GM19193 (cell line): ENCODE data around the gene PSENEN.

ENCODE experiments used
- POLR2A ChIP-seq: IDR thresholded peaks from 4 replicates; pipeline ENCODE4 v1.6.1; 2011; ENCODE audit not compliant: insufficient read depth, insufficient read length; ENCODE audit errors: extremely low read depth

Gene PSENEN

DNA sequence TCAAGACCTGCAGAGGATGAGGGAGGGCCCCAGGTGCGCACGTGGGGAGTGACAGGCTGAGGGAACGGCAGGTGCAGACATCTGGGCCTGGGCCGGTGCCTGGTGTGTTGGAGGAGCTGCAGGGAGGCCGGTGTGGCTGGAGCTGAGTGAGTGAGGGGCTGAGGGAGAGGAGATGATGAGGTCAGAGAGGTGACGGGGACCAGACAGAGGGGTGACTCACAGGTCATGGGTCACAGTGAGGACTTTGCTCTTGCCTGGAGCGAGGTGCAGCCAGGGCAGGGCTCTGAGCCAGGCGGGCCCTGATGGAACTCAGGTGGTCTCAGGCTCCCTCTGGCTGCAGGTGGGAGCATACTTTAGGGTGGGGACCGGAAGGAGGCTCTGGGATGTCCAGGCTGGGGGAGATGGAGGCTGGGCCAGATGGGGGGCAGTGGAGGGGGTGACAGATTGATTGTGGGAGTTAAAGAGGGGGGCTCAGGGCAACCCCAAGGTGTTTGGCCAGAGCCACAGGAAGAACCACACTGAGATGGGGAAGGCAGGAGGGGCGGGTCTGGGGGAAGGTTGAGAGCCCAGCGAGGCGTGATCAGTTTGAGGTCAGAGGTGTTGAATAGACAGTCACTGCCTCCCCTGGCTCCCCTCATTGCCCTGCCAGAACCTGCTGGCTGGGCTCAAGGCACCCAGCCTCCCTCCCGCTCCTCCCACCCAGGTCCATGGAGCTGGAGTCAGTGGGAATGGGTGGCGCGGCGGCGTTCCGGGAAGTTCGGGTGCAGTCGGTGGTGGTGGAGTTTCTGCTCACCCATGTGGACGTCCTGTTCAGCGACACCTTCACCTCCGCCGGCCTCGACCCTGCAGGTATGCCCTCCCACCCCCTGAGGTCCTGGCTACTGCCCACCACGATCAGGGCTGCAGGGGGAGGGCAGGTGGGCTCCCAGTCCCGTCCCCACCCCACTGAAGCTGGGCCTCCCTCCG, 38.3 kb downstream of the PSENEN start:
- TF ChIP-seq POLR2A = no peak

DNA sequence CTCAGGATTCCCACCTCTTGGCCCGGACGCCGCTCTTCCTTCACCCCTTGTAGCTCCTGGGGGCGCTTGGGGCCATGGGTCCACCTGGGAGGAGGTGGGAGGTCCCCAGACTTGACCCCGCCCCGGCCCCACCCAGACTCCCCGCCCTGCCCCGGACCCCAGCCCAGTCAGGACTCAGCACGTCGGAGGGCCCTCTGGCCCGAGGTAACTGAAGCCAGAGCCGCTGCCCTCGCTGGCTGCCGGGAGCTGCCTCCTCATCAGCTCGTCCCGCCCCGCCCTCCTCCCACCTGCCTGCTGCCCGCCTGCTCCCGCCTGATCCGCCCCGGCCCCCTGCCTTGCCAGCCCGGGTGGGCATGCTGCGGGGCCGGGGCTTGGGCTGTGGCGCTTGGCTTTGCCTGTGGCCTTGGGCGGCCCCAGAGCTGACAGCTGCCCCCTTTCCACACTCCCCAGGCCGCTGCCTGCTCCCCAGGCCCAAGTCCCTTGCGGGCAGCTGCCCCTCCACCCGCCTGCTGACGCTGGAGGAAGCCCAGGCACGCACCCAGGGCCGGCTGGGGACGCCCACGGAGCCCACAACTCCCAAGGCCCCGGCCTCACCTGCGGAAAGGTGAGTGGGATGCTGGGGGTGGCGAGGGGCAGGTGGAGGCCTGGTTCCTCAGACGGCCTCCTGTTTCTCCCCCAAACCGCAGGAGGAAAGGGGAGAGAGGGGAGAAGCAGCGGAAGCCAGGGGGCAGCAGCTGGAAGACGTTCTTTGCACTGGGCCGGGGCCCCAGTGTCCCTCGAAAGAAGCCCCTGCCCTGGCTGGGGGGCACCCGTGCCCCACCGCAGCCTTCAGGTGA, 39.3 kb downstream of the PSENEN start:
- no peak for TF ChIP-seq POLR2A

DNA sequence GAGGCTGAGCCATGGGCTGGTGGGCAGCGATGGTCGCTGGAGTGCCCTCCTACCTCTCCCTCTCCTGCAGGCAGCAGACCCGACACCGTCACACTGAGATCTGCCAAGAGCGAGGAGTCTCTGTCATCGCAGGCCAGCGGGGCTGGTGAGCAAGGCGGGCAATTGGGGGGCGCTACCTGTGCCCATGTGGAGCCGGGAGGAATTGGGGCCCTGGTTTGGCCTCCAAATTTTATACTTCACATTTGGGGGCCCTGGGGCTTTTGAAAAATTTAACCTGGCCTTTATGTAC, 39.8 kb downstream of the PSENEN start:
- no peak for TF ChIP-seq POLR2A

DNA sequence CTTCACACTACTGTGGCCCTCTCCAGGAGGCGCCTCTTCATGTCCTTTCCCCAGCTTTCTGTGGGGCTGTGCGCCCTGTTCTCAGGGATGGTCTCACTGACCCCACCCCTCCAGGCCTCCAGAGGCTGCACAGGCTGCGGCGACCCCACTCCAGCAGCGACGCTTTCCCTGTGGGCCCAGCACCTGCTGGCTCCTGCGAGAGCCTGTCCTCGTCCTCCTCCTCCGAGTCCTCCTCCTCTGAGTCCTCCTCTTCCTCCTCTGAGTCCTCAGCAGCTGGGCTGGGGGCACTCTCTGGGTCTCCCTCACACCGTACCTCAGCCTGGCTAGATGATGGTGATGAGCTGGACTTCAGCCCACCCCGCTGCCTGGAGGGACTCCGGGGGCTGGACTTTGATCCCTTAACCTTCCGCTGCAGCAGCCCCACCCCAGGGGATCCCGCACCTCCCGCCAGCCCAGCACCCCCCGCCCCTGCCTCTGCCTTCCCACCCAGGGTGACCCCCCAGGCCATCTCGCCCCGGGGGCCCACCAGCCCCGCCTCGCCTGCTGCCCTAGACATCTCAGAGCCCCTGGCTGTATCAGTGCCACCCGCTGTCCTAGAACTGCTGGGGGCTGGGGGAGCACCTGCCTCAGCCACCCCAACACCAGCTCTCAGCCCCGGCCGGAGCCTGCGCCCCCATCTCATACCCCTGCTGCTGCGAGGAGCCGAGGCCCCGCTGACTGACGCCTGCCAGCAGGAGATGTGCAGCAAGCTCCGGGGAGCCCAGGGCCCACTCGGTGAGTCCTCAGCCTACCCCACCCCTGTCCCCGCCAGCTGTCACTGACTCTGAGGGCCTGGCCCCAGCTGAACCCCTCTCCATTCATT, 41.1 kb downstream of the PSENEN start:
- TF ChIP-seq POLR2A = no peak

DNA sequence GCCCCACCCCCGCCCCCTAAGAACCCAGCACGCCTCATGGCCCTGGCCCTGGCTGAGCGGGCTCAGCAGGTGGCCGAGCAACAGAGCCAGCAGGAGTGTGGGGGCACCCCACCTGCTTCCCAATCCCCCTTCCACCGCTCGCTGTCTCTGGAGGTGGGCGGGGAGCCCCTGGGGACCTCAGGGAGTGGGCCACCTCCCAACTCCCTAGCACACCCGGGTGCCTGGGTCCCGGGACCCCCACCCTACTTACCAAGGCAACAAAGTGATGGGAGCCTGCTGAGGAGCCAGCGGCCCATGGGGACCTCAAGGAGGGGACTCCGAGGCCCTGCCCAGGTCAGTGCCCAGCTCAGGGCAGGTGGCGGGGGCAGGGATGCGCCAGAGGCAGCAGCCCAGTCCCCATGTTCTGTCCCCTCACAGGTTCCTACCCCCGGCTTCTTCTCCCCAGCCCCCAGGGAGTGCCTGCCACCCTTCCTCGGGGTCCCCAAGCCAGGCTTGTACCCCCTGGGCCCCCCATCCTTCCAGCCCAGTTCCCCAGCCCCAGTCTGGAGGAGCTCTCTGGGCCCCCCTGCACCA, 41.9 kb downstream of the PSENEN start:
- no peak for TF ChIP-seq POLR2A

DNA sequence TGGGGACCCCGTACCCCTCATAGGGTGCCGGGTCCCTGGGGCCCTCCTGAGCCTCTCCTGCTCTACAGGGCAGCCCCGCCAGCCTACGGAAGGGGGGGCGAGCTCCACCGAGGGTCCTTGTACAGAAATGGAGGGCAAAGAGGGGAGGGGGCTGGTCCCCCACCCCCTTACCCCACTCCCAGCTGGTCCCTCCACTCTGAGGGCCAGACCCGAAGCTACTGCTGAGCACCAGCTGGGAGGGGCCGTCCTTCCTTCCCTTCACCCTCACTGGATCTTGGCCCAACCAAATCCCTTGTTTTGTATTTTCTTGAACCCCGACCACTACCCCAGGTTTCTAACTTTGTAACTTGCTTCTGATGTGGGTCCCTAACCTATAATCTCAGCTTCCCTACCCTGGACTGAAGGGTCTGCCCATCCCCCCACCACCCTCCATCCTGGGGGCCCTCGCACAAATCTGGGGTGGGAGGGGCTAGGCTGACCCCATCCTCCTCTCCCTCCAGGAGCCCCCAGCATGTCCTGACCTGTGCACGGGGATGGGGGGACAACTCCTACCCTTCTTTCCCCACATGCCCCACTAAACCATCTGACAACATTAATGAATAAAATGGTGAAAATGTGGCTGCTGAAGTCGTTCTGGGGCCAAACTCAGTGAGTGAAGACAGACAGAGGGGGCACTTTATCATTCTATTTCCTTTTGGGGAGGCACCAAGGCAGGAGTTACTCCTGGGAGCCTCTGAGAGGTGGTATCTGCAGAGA, 42.9 kb downstream of the PSENEN start:
- no peak for TF ChIP-seq POLR2A

DNA sequence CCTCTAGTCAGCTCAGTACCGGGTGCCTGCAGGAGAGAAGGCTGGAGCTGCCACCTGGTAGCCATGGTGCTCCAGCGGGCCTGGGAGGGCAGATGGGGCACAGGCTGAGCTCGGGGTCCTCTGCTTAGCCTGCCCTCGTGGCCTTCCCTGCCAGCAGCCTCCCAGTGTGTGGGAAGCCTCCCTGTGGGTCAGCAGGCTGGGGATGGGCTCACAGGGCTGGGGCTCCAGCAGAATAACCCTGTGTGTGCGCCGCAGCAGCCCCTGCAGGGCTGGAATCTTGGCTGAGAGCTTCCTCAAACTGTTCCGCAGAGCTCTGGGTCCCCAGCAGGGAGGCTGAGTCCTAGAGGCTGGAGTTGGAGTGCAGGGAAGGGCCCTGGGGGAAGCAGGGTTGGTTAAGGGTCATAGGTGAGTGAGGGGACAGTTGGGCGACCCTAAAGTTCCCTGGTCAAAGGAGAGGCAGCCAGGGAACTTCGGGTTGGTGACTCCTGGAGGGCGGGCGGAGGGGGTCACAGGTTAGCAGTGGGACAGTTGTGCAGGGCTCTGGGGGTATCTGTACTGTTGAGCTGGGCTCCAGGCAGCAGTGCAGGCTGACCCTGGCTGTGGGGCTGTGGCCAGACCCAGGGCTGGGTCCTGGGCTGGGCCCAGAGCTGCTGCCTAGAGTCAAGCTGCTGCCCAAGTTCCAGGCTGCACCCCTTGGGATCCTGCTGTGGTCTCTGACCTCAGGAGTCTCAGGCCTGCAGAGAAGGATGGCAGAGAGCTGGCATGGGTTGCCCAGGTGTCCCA, 43.9 kb downstream of the PSENEN start:
- TF ChIP-seq POLR2A = no peak

DNA sequence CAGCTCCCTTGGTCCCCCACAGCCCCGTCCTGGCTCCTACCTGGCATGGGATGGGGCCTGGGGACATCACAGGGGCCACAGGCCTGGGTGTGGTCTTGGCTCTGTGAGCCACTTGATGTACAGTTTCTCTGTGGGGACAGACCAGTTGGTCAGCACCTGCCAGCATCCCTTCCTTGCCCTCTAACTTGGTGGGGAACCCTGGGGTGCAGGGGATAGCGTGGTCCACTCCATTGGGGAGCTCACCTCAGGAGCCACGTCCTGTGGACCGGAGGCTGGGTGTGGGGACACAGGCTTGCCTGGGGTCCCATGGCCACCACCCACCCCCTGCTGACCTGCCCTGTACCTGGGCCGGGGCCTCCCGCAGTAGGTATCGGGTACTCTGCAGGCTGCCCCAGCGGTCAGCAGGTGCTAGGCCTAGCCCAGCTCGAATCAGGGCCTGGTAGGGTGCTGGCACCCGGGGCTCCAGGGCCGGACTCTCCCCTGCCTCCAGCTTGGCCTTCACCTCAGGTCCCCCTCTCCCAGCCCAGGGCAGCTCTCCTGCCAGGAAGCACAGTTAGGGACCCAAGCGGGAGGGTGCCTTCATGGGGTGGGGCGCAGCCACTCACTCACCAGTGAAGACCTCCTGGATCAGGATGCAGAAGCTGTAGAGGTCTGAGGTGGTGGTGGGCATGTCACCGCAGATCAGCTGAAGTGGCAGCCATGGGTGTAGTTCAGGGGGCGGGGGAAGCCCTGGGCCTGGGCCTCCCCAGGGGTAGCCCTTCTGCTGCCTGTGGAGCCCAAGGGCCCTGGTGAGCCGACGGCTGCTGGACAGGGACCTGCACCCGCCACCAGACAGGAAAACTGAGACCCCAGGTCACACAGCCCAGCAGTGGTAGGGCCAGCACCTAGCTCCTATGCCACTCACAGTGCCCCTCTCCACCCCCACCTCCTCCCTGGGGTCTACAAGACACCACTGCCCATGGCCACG, 44.8 kb downstream of the PSENEN start:
- no peak for TF ChIP-seq POLR2A

DNA sequence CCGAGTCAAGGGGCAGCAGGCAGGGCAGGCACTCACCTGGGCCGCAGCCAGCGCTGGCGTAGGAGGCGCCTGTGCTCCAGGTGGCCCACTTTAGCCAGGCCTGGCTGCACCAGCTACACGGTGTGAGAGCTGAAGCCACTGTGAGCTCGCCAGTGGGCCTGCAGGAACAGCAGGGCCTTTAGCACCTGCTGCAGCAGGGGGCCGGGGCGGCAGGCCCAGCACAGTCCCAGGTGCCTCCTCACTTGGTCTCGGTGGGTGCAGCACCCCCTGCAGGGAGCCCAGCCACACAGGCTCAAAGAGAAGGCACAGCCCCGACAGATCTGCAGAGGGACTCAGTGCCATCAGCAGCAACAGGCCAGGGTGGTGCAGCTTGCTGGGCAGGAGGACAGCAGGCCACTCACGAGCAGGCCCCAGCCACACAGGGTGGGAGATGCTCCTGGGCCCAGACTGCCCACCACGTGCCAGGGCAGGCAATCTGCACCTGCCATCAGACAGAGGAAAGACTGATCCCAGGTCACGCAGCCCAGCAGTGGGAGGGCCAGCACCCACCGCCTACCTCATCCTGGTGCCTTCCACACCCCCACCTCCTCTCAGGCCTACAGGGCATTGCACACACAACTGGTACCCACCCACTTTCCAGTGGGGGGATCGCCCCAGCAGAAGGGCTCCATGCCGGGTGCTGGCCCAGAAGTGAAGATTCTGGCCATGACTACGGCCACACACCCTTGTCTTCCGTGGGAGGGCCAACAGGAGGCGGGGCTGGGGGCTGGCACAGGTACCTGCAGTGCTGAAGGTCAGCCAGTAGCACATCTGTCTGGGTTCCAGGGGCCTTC, 45.7 kb downstream of the PSENEN start:
- TF ChIP-seq POLR2A = no peak

DNA sequence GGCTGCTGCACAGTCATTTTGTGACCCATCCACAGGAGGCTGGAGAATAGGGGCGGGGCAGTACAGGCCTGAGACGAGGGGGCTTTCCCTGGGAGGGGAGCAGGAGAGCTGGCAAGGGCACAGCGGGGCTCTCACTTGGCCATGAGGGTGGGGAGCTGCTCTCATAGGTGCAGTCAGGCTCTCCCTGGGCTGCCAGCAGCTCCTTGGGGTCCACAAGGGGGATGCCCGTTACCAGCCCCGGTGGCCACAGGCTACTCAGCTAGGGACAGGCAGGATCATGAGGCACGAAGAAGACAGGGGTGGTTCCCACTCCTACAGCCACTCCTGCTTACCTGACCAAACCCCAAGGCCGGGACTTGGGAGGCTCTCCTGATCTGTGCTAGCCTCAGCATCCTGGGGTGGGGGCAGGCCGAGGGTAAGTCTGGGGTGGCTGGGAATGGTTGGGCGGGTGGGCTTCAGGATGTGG, 46.4 kb downstream of the PSENEN start:
- no peak for TF ChIP-seq POLR2A

DNA sequence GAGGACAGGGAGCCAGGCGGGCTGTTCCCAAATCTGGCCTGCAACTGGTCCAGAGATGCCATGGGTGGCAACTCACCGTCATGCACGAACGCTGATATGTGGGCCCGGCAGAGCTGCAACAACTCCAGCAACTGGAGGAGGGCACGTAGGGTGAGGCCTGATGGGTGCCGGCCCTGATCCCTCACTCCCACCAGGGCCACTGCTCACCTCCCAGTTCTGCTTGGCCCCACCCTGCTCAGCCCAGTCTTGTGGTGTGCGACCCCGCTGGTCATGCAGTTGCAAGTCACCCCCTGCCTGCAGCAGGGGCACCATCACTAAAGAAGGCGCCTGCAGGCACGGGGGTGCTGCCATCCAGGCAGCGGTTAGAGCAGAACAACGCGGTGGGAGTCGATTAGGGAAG, 46.9 kb downstream of the PSENEN start:
- TF ChIP-seq POLR2A = no peak
